Neural progenitor cell (in vitro differentiated cells): ENCODE results near the gene NOXRED1. TPM values are rescaled to one million over a fixed set of nuclear protein-coding genes. Genes with fewer than 3 reads are reported as not detected.
"Not testable (repeated sequence)": the region's sequence is repeated elsewhere in the genome, so short reads cannot be mapped to it uniquely, and the experiment has no call there.

Source experiments
- DNase-seq: peaks from one replicate; pipeline ENCODE4 v3.0.0-alpha.2; 2016; ENCODE audit warnings: low spot score
- H2AFZ ChIP-seq: fragments of 200-600 bp; sonication (generic); replicated peaks from 2 replicates; pipeline ENCODE4 v1.6.1; 2016; ENCODE audit warnings: antibody characterized with exemption
- H3F3A ChIP-seq: fragments of 200-600 bp; sonication (generic); 2 replicates; pipeline ENCODE4 v1.6.1; 2016; ENCODE audit warnings: antibody characterized with exemption, low read depth
- H3K27ac ChIP-seq: fragments of 200-600 bp; sonication (generic); 2 replicates; pipeline ENCODE4 v1.5.1; 2016; ENCODE audit warnings: mild to moderate bottlenecking
- H3K27me3 ChIP-seq: fragments of 200-600 bp; sonication (generic); 2 replicates; pipeline ENCODE4 v1.6.1; 2016; ENCODE audit warnings: mild to moderate bottlenecking, moderate library complexity
- H3K36me3 ChIP-seq: fragments of 200-600 bp; sonication (generic); 2 replicates; pipeline ENCODE4 v1.5.1; 2016
- H3K4me1 ChIP-seq: fragments of 200-600 bp; sonication (generic); 2 replicates; pipeline ENCODE4 v1.6.1; 2016; ENCODE audit warnings: mixed run types
- H3K4me2 ChIP-seq: fragments of 200-600 bp; sonication (generic); 2 replicates; pipeline ENCODE4 v1.6.1; 2016
- H3K4me3 ChIP-seq: fragments of 200-600 bp; sonication (generic); 2 replicates; pipeline ENCODE4 v1.5.1; 2016
- H3K79me2 ChIP-seq: fragments of 200-600 bp; sonication (generic); 2 replicates; pipeline ENCODE4 v1.6.1; 2016; ENCODE audit warnings: low read depth
- H3K9ac ChIP-seq: fragments of 200-600 bp; sonication (generic); 2 replicates; pipeline ENCODE4 v1.6.1; 2016
- H3K9me3 ChIP-seq: fragments of 200-600 bp; sonication (generic); 2 replicates; pipeline ENCODE4 v1.5.1; 2016; ENCODE audit warnings: low read depth
- H4K20me1 ChIP-seq: fragments of 200-600 bp; sonication (generic); 2 replicates; pipeline ENCODE4 v1.6.1; 2016; ENCODE audit warnings: low read depth
- H3K27ac Mint-ChIP-seq: 3 replicates; pipeline ENCODE4 v1.8.0; 2021; ENCODE audit warnings: mixed read lengths
- H3K27me3 Mint-ChIP-seq: 2 replicates; pipeline ENCODE4 v1.8.0; 2022; ENCODE audit warnings: low read depth, mild to moderate bottlenecking, inconsistent platforms, moderate library complexity, mixed read lengths; ENCODE audit not compliant: insufficient read depth
- H3K36me3 Mint-ChIP-seq: 3 replicates; pipeline ENCODE4 v1.8.0; 2021; ENCODE audit warnings: mixed read lengths
- H3K4me1 Mint-ChIP-seq: 3 replicates; pipeline ENCODE4 v1.8.0; 2021; ENCODE audit warnings: mixed read lengths
- H3K4me3 Mint-ChIP-seq: 3 replicates; pipeline ENCODE4 v1.8.0; 2021; ENCODE audit warnings: mild to moderate bottlenecking, moderate library complexity, mixed read lengths
- H3K9me3 Mint-ChIP-seq: 3 replicates; pipeline ENCODE4 v1.8.0; 2020; ENCODE audit warnings: mixed read lengths
- CTCF ChIP-seq: fragments of 200-600 bp; sonication (generic); IDR thresholded peaks from 2 replicates; pipeline ENCODE4 v1.5.1; 2017; ENCODE audit warnings: antibody characterized with exemption, mild to moderate bottlenecking
- EZH2 ChIP-seq: fragments of 200-600 bp; sonication (generic); IDR thresholded peaks from 2 replicates; pipeline ENCODE4 v1.6.1; 2017; ENCODE audit warnings: antibody characterized with exemption, mild to moderate bottlenecking, moderate library complexity
- EZH2phosphoT487 ChIP-seq: fragments of 200-600 bp; sonication (generic); IDR thresholded peaks from 2 replicates; pipeline ENCODE4 v1.6.1; 2017; ENCODE audit warnings: antibody characterized with exemption
- total RNA-seq: library from RNA; depleted of rRNA; stranded (reverse); fragments of >200 nt; gene quantifications from 2 replicates; pipeline ENCODE4 v1.2.3, GENCODE V29; 2015; ENCODE audit warnings: low replicate concordance

The NOXRED1 gene
- total RNA-seq, 1 donor from 2014 or later, result 0.07 TPM

- no peak for DNase-seq
- no peak overlapping the region for H2AFZ ChIP-seq
- H3K4me1 ChIP-seq, result no peaks in the 10 kb centered on the region
- H3K27ac ChIP-seq, result no peak overlapping the region
- no peak overlapping the region for H3K27ac Mint-ChIP-seq
- peaks cover 20% of the 10 kb centered on the region for H3K36me3 Mint-ChIP-seq
- no peak overlapping the region for H3K4me3 ChIP-seq
- H3K4me2 ChIP-seq, result no peak overlapping the region
- peaks cover 5% of the 10 kb centered on the region for H3K36me3 ChIP-seq
- H3K27me3 Mint-ChIP-seq, result no peaks in the 10 kb centered on the region
- H3K4me3 Mint-ChIP-seq, result no peak overlapping the region
- peaks cover 7% of the 10 kb centered on the region for H3K9me3 ChIP-seq
- no peaks in the 10 kb centered on the region for H3K4me1 Mint-ChIP-seq
- H4K20me1 ChIP-seq, result no peaks in the 10 kb centered on the region
- H3F3A ChIP-seq, result no peaks in the 10 kb centered on the region
- no peaks in the 10 kb centered on the region for H3K27me3 ChIP-seq
- H3K9me3 Mint-ChIP-seq, result peaks cover 13% of the 10 kb centered on the region
- no peaks in the 10 kb centered on the region for H3K79me2 ChIP-seq
- H3K9ac ChIP-seq, result no peak overlapping the region
- TF ChIP-seq EZH2phosphoT487 (no peak), CTCF (no peak), EZH2 (no peak)
Measured at GRCh38 chr14:77421201-77421600, 2.1 kb downstream of the NOXRED1 start.

GRCh38 chr14:77416836-77417235 is 6.5 kb downstream of the NOXRED1 start:
- Mint-ChIP-seq H3K27me3 (no peaks in the 10 kb centered on the region), H3K4me3 (no peak overlapping the region), H3K9me3 (peaks cover 13% of the 10 kb centered on the region), H3K4me1 (no peaks in the 10 kb centered on the region), H3K36me3 (peaks cover 10% of the 10 kb centered on the region), H3K27ac (no peak overlapping the region)
- Histone ChIP-seq H3K4me3 (no peak overlapping the region), H2AFZ (no peak overlapping the region), H3K79me2 (no peaks in the 10 kb centered on the region), H3K4me2 (no peak overlapping the region), H3K9ac (no peak overlapping the region), H3K27ac (no peak overlapping the region), H3F3A (no peaks in the 10 kb centered on the region), H3K36me3 (peaks cover 5% of the 10 kb centered on the region), H4K20me1 (no peaks in the 10 kb centered on the region), H3K4me1 (no peaks in the 10 kb centered on the region), H3K9me3 (peaks cover 7% of the 10 kb centered on the region), H3K27me3 (no peaks in the 10 kb centered on the region)
- no peak for DNase-seq
- TF ChIP-seq EZH2phosphoT487, result no peak
- TF ChIP-seq EZH2, result no peak
- no peak for TF ChIP-seq CTCF

GRCh38 chr14:77416098-77416497 is 7.2 kb downstream of the NOXRED1 start:
- H4K20me1 ChIP-seq, H3K4me1 ChIP-seq, H3K4me1 Mint-ChIP-seq, H3K9me3 ChIP-seq, H3K79me2 ChIP-seq, H3K4me2 ChIP-seq, DNase-seq, H3K27ac Mint-ChIP-seq, H3K36me3 ChIP-seq, H3K9ac ChIP-seq, H3F3A ChIP-seq, H3K27ac ChIP-seq, H3K4me3 Mint-ChIP-seq, H3K27me3 ChIP-seq, H3K4me3 ChIP-seq, H2AFZ ChIP-seq, H3K27me3 Mint-ChIP-seq: not testable (repeated sequence)
- Mint-ChIP-seq H3K9me3 (peaks cover 13% of the 10 kb centered on the region), H3K36me3 (peaks cover 10% of the 10 kb centered on the region)

- H3K9ac ChIP-seq, H3K4me2 ChIP-seq, H3K4me1 ChIP-seq, H3K27me3 Mint-ChIP-seq, H3K36me3 ChIP-seq, H3K79me2 ChIP-seq, H4K20me1 ChIP-seq, H3K4me1 Mint-ChIP-seq, H3K27ac Mint-ChIP-seq, H3K9me3 ChIP-seq, H3K27ac ChIP-seq, H3K27me3 ChIP-seq, H2AFZ ChIP-seq, DNase-seq, H3K4me3 Mint-ChIP-seq, H3K4me3 ChIP-seq, H3F3A ChIP-seq: not testable (repeated sequence)
- Mint-ChIP-seq H3K9me3 (peaks cover 13% of the 10 kb centered on the region), H3K36me3 (peaks cover 10% of the 10 kb centered on the region)
Measured at GRCh38 chr14:77415403-77416030, 7.8 kb downstream of the NOXRED1 start.
